CD4-positive, alpha-beta T cell treated with Interferon alpha-2 for 1 hour (primary cell): ENCODE data around the gene SYT3.
"Not testable (repeated sequence)": the region's sequence is repeated elsewhere in the genome, so short reads cannot be mapped to it uniquely, and the experiment has no call there.

Experiments
- DNase-seq, 2 donors: peaks; one replicate each; pipeline ENCODE4 v3.0.0-alpha.2; 2020 to 2022

The SYT3 gene

GRCh38 chr19:50602496-50602895 is 37.2 kb downstream of the SYT3 start:
- DNase-seq: no peak

DNA sequence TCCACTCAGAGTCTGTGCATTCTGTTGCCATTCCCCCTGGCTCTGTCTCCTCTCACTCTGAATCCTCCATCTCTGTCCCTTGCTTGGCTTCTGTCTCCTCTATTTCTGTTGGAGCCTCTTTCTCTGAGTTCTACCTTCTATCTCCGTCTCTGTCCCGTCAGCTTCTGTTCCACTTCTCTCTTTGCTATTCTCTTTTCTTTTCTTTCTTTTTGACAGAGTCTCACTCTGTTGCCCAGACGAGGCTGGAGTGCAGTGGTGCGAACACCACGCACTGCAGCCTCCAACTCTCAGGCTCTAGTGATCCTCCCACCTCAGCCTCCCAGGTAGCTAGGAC is 37.6 kb downstream of the SYT3 start:
- DNase-seq: no peak

DNA sequence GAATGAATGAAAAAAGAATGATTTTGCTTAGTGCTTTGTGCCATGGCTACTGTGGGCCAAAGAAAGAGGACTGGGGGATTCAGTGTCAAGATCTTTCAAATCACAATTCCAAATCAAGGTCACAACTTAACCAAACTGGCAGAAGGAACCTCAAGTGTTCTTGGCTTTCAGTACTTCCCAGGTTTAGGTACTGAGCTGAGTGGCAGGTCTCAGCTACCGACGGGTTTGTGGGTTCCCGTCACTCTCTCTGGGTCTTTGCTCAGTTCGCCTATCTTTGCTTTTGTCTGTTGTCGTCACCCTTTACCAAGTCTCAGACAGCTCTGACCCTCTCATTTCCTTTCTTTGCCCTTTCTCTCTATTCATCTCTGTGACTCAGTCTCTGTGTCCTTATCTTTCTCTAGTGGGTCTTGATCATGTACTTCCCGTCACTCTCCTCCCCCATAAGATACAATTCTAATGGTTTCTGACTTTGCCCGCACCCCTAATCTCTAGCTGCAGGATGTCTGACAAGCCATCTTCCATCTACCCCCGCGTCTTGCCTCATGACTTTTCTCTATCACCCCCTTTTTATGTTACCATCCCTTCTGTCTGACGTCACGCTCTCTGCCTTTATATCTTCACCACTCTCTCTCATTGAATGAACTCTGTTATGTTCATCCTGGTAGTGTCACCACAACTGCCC is 38.1 kb downstream of the SYT3 start:
- DNase-seq: no peak

- no peak for DNase-seq
Observed at GRCh38 chr19:50599427-50599826, 40.3 kb downstream of the SYT3 start.

GRCh38 chr19:50590191-50590590 is 49.5 kb downstream of the SYT3 start:
- DNase-seq: no peak

DNA sequence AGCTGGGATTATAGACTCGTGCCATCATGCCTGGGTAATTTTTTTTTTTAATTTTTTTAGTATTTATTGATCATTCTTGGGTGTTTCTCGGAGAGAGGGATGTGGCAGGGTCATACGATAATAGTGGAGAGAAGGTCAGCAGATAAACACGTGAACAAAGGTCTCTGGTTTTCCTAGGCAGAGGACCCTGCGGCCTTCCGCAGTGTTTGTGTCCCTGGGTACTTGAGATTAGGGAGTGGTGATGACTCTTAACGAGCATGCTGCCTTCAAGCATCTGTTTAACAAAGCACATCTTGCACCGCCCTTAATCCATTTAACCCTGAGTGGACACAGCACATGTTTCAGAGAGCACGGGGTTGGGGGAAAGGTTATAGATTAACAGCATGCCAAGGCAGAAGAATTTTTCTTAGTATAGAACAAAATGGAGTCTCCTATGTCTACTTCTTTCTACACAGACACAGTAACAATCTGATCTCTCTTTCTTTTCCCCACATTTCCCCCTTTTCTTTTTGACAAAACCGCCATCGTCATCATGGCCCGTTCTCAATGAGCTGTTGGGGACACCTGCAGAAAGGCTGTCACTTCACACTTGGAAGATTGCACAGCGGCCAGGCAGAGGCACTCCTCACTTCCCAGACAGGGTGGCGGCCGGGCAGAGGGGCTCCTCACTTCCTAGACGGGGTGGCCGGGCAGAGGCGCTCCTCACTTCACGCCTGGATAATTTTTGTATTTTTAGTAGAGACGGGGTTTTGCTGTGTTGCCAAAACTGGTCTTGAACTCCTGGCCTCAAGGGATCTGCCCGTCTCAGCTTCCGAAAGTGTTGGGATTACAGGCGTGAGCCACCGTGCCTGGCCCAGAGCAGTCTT is 57.7 kb downstream of the SYT3 start:
- not testable (repeated sequence) for DNase-seq

- no peak for DNase-seq
Observed at GRCh38 chr19:50580970-50581634, 58.6 kb downstream of the SYT3 start.

DNA sequence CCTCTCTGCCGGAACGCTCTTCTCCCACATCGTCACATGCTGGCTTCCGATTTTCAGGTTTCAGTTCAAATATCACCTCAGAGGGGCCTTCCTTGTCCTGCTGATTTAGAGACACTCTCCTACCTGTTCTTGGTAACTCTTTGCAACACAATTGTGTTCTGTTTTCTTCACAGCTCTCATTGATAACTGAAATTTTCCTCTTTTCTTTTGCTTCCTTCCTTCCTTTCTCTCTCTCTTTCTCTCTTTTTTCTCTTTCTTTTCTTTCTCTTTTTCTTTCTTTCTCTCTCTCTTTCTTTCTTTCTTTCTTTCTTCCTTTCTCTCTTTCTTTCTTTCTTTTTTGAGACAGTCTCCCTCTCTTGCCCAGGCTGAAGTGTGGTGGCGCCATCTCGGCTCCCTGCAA is 59.4 kb downstream of the SYT3 start:
- DNase-seq: no peak

DNA sequence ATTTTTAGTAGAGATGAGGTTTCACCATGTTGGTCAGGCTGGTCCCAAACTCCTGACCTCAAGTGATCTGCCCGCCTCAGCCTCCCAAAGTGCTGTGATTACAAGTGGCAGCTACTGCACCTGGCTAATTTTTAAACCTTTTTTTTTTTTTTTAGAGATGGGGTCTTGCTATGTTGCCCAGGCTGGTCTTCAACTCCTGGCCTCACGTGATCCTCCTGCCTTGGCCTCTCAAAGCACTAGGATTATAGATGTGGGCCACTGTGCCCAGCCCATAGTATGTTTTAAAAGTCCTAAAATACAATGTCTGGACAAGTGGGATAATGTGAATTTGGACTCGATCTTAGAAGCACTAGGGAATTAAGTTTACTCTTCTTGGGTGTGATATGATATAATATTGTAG is 62.9 kb downstream of the SYT3 start:
- DNase-seq: not testable (repeated sequence)

- no peak for DNase-seq
Observed at GRCh38 chr19:50573741-50574461, 65.8 kb downstream of the SYT3 start.
